Mesenchymal stem cell (in vitro differentiated cells and primary cell): ENCODE measurements around the gene FRMD4A.

ENCODE experiments used
- DNase-seq: peaks from one replicate; pipeline ENCODE4 v3.0.0-alpha.2; 2013
- H2AFZ ChIP-seq: one replicate; pipeline ENCODE4 v1.6.1; 2013; ENCODE audit warnings: low read depth, mild to moderate bottlenecking, control low read depth, inconsistent platforms, low read length, moderate library complexity
- H2AK5ac ChIP-seq: 2 replicates; pipeline ENCODE4 v1.6.1; 2013; ENCODE audit warnings: low read length, moderate library complexity, mild to moderate bottlenecking, inconsistent platforms; ENCODE audit not compliant: severe bottlenecking
- H2BK120ac ChIP-seq: one replicate; pipeline ENCODE4 v1.6.1; 2013; ENCODE audit warnings: low read depth, mild to moderate bottlenecking, inconsistent platforms, low read length, moderate library complexity
- H2BK12ac ChIP-seq, 2 experiments: one replicate each; pipeline ENCODE4 v1.6.1; 2013; ENCODE audit warnings: inconsistent platforms in 2 of 2, low read length in 2 of 2, mild to moderate bottlenecking in 2 of 2, moderate library complexity in 2 of 2, control low read depth in 1 of 2
- H2BK15ac ChIP-seq: one replicate; pipeline ENCODE4 v1.6.1; 2013; ENCODE audit warnings: mild to moderate bottlenecking, low read depth, inconsistent platforms; ENCODE audit not compliant: poor library complexity, severe bottlenecking
- H2BK5ac ChIP-seq: 2 replicates; pipeline ENCODE4 v1.6.1; 2013; ENCODE audit warnings: low read depth, mild to moderate bottlenecking, low read length, control low read depth, inconsistent platforms; ENCODE audit not compliant: poor library complexity, severe bottlenecking
- H3K14ac ChIP-seq, 2 experiments: one replicate each; pipeline ENCODE4 v1.6.1; 2013; ENCODE audit warnings: inconsistent platforms in 2 of 2, low read length in 2 of 2, control low read depth in 1 of 2, mild to moderate bottlenecking in 1 of 2, moderate library complexity in 1 of 2
- H3K18ac ChIP-seq, 2 experiments: one replicate each; pipeline ENCODE4 v1.6.1; 2013; ENCODE audit warnings: inconsistent platforms in 2 of 2, low read length in 2 of 2, control low read depth in 1 of 2, low read depth in 1 of 2, mild to moderate bottlenecking in 1 of 2
- H3K23ac ChIP-seq, 2 experiments: one replicate each; pipeline ENCODE4 v1.6.1; 2013; ENCODE audit warnings: inconsistent platforms in 2 of 2, low read length in 2 of 2, mild to moderate bottlenecking in 2 of 2, moderate library complexity in 2 of 2, control low read depth in 1 of 2
- H3K27ac ChIP-seq: 2 replicates; pipeline ENCODE4 v1.5.1; 2013; ENCODE audit warnings: mild to moderate bottlenecking, moderate library complexity, low read length, control low read depth, inconsistent platforms; ENCODE audit not compliant: poor library complexity, severe bottlenecking
- H3K27me3 ChIP-seq, 2 experiments: 2 replicates each; pipeline versions ENCODE4 v1.6.1 to v1.7.0; 2013; ENCODE audit warnings: low read length in 2 of 2, mild to moderate bottlenecking in 2 of 2, moderate library complexity in 2 of 2, control low read depth in 1 of 2, inconsistent platforms in 1 of 2; ENCODE audit not compliant: control insufficient read depth in 1 of 2, insufficient read depth in 1 of 2
- H3K36me3 ChIP-seq, 2 experiments: 2 replicates each; pipeline versions ENCODE4 v1.6.1 to v1.7.0; 2013; ENCODE audit warnings: low read length in 2 of 2, control low read depth in 1 of 2, inconsistent platforms in 1 of 2, low read depth in 1 of 2, mild to moderate bottlenecking in 1 of 2; ENCODE audit not compliant: insufficient read depth in 2 of 2, control insufficient read depth in 1 of 2
- H3K4ac ChIP-seq, 2 experiments: one replicate each; pipeline ENCODE4 v1.6.1; 2013; ENCODE audit warnings: inconsistent platforms in 2 of 2, low read length in 2 of 2, mild to moderate bottlenecking in 2 of 2, moderate library complexity in 2 of 2, control low read depth in 1 of 2, low read depth in 1 of 2
- H3K4me1 ChIP-seq: 2 replicates; pipeline ENCODE4 v1.6.1; 2013; ENCODE audit warnings: low read depth, low read length, control low read depth; ENCODE audit not compliant: control insufficient read depth, insufficient read depth
- H3K4me2 ChIP-seq: 2 replicates; pipeline ENCODE4 v1.6.1; 2013; ENCODE audit warnings: low read length, mild to moderate bottlenecking, inconsistent platforms; ENCODE audit not compliant: poor library complexity, severe bottlenecking
- H3K4me3 ChIP-seq, 2 experiments: 2 replicates each; pipeline versions ENCODE4 v1.5.1 to v1.7.0; 2013; ENCODE audit warnings: low read length in 2 of 2, mild to moderate bottlenecking in 2 of 2, control low read depth in 1 of 2, low read depth in 1 of 2; ENCODE audit not compliant: insufficient read depth in 1 of 2
- H3K79me1 ChIP-seq: replicated peaks from 2 replicates; pipeline ENCODE4 v1.6.1; 2013; ENCODE audit warnings: mild to moderate bottlenecking, control low read depth, low read length, inconsistent platforms; ENCODE audit not compliant: poor library complexity, severe bottlenecking
- H3K9ac ChIP-seq: 2 replicates; pipeline ENCODE4 v1.7.0; 2013; ENCODE audit warnings: mild to moderate bottlenecking, low read length, moderate library complexity
- H3K9me3 ChIP-seq: 2 replicates; pipeline ENCODE4 v1.7.0; 2013; ENCODE audit warnings: mild to moderate bottlenecking, low read length; ENCODE audit not compliant: control insufficient read depth
- H4K8ac ChIP-seq: one replicate; pipeline ENCODE4 v1.6.1; 2013; ENCODE audit warnings: inconsistent platforms, mild to moderate bottlenecking, low read length, moderate library complexity
- H4K91ac ChIP-seq: one replicate; pipeline ENCODE4 v1.6.1; 2013; ENCODE audit warnings: mild to moderate bottlenecking, low read length, inconsistent platforms
- WGBS: methylation state at CpG from one replicate; pipeline ENCODE4 v1.1.7; 2013; ENCODE audit warnings: mixed read lengths; 5-methylcytosine and 5-hydroxymethylcytosine counted together

FRMD4A gene

GRCh38 chr10:13852872-13853271, 477.9 kb downstream of the FRMD4A start:
- Histone ChIP-seq H2BK15ac (no peak overlapping the region), H3K9me3 (no peaks in the 10 kb centered on the region), H4K91ac (no peak overlapping the region), H4K8ac (peak overlapping the region; percentile 14), H3K4ac (peak overlapping the region; percentile 24 to 79), H2BK120ac (no peak overlapping the region), H3K4me1 (peaks cover 4% of the 10 kb centered on the region), H3K27ac (no peak overlapping the region), H3K9ac (no peak overlapping the region), H3K4me3 (no peak overlapping the region), H2BK5ac (no peak overlapping the region), H2BK12ac (peak overlapping the region; percentile 28 to 97), H3K79me1 (peaks cover 29% of the 10 kb centered on the region), H3K4me2 (no peak overlapping the region), H3K23ac (no peak overlapping the region), H3K18ac (peak overlapping the region; percentile 61 to 82), H2AK5ac (no peak overlapping the region), H2AFZ (no peak overlapping the region), H3K14ac (no peak overlapping the region), H3K36me3 (peaks cover 7 to 15% of the 10 kb centered on the region in 2 experiments), H3K27me3 (no peaks in the 10 kb centered on the region)
- 99% methylated on average over 5 of the region's 5 CpGs for WGBS
- no peak for DNase-seq

- H4K91ac ChIP-seq = no peak overlapping the region
- no peaks in the 10 kb centered on the region for H3K9me3 ChIP-seq
- H2AFZ ChIP-seq = no peak overlapping the region
- H2BK120ac ChIP-seq = no peak overlapping the region
- no peak overlapping the region for H3K4me2 ChIP-seq
- H3K18ac ChIP-seq = no peak overlapping the region
- no peak overlapping the region for H2BK12ac ChIP-seq
- H4K8ac ChIP-seq = no peak overlapping the region
- H3K79me1 ChIP-seq = peaks cover 30% of the 10 kb centered on the region
- H3K27ac ChIP-seq = no peak overlapping the region
- H2BK15ac ChIP-seq = no peak overlapping the region
- no peak overlapping the region for H3K4ac ChIP-seq
- H3K9ac ChIP-seq = no peak overlapping the region
- no peak overlapping the region for H3K23ac ChIP-seq
- H3K14ac ChIP-seq = no peak overlapping the region
- H2BK5ac ChIP-seq = no peak overlapping the region
- peaks cover 7 to 15% of the 10 kb centered on the region in 2 experiments for H3K36me3 ChIP-seq
- H2AK5ac ChIP-seq = no peak overlapping the region
- no peaks in the 10 kb centered on the region for H3K27me3 ChIP-seq
- H3K4me3 ChIP-seq = no peak overlapping the region
- H3K4me1 ChIP-seq = peaks cover 4% of the 10 kb centered on the region
- no peak for DNase-seq
- 90% methylated on average over 1 of the region's 2 CpGs for WGBS
These were observed 478.8 kb downstream of the FRMD4A start for GRCh38 chr10:13851906-13852305.

DNA sequence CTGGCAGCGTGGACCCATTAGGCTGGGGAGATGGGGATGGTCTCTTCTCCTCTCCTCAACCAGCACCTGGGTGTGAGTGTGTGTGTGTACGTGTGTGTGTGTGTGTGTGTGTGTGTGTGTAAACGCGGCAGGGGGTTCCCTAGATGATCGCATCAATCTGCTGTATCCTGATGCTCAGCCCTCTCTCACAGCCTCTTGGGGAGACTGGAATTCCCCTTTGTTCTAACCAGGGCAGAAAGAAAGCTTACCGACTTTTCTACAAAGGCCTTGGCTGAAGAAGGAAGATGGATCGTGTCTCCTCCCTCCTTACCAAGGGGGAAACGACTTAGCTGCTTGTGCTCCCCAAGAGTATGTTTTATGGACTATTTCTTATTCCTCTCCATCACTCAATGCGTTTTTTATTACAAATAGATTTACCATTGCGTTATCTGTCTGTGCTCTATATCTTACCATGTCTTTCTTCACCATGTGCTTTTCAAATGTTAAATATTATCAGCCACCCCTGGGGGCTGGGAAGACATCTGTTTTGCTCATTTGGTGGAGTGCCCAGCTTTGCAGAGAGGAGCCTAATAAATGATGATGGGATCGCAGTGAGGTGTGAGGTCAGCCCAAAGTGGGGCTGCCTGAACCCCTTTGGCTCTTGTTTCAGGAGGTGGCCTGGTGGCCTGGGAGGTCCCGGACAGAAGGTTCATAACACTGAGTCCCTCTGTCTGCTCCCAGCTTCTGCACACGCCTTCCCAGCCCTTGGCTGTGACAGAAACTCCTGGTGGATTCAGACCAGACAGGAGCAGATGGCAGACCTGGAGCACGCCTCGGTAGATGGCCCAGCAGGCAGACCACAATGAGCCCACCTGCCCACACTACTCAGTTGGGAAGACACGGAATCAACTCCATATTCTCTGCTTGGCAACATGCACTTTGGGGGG, 481.9 kb downstream of the FRMD4A start:
- Histone ChIP-seq H3K27ac (no peak overlapping the region), H4K8ac (peak overlapping the region; percentile 51), H3K4me3 (no peak overlapping the region), H3K4me1 (peaks cover 6% of the 10 kb centered on the region), H3K14ac (peak overlapping the region in 1 of 2 experiments; percentile 21), H3K9me3 (no peaks in the 10 kb centered on the region), H2AK5ac (no peak overlapping the region), H2AFZ (no peak overlapping the region), H3K79me1 (peaks cover 35% of the 10 kb centered on the region), H3K4me2 (no peak overlapping the region), H3K18ac (peak overlapping the region in 1 of 2 experiments; percentile 42), H3K23ac (no peak overlapping the region), H4K91ac (no peak overlapping the region), H3K27me3 (no peaks in the 10 kb centered on the region), H3K9ac (no peak overlapping the region), H2BK15ac (no peak overlapping the region), H3K4ac (peak overlapping the region in 1 of 2 experiments; percentile 55), H2BK120ac (no peak overlapping the region), H3K36me3 (peaks cover 0 to 15% of the 10 kb centered on the region in 2 experiments), H2BK12ac (peak overlapping the region in 1 of 2 experiments; percentile 31), H2BK5ac (no peak overlapping the region)
- no peak for DNase-seq
- 94% methylated on average over 14 of the region's 16 CpGs for WGBS

DNA sequence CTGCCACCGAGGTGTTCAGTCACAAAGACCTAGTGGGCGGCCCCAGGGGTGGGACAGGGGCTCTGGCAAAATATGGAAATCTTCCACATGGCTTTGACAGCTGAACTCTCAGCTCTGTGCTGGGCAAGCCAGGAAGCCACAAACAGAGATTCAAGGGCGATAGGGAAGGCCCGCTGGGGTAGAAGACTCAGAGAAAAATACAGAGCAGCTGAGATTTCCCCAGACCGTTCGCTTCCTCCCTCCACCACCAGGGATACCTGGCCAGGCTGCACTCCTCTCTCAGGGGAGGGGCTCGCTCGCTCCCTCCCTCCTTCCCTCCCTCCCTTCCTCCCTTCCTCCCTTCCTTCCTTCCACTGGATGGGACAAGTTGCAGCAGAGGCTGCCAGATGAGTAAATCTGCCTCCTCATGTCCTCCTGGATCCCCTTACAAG, 483.5 kb downstream of the FRMD4A start:
- Histone ChIP-seq H2BK120ac (no peak overlapping the region), H2BK5ac (no peak overlapping the region), H3K27me3 (no peaks in the 10 kb centered on the region), H3K4me1 (peaks cover 5% of the 10 kb centered on the region), H3K4ac (no peak overlapping the region), H3K9me3 (no peaks in the 10 kb centered on the region), H3K14ac (no peak overlapping the region), H3K36me3 (peaks cover 0 to 8% of the 10 kb centered on the region in 2 experiments), H3K18ac (peak overlapping the region in 1 of 2 experiments; percentile 61), H3K4me3 (no peak overlapping the region), H3K9ac (no peak overlapping the region), H3K27ac (no peak overlapping the region), H4K8ac (no peak overlapping the region), H2BK15ac (no peak overlapping the region), H3K79me1 (peaks cover 33% of the 10 kb centered on the region), H2BK12ac (no peak overlapping the region), H2AFZ (no peak overlapping the region), H4K91ac (peak overlapping the region; percentile 40), H3K23ac (no peak overlapping the region), H2AK5ac (no peak overlapping the region), H3K4me2 (no peak overlapping the region)
- WGBS = 81% methylated on average over 8 of the region's 8 CpGs
- DNase-seq = no peak
